GM06990 (cell line): ENCODE results near the gene AUP1.
"Not testable (repeated sequence)": the region's sequence is repeated elsewhere in the genome, so short reads cannot be mapped to it uniquely, and the experiment has no call there.

Experiments used
- DNase-seq: peaks from one replicate; pipeline ENCODE4 v3.0.0-alpha.2; 2011; ENCODE audit not compliant: insufficient read length; ENCODE audit errors: extremely low read depth
- H3K27me3 ChIP-seq: replicated peaks from 2 replicates; pipeline ENCODE4 v1.6.0; 2011; ENCODE audit warnings: low read length; ENCODE audit not compliant: control insufficient read depth, insufficient read depth
- H3K36me3 ChIP-seq: 2 replicates; pipeline ENCODE4 v1.5.1; 2011; ENCODE audit warnings: low read length; ENCODE audit not compliant: control insufficient read depth, insufficient read depth
- H3K4me3 ChIP-seq: replicated peaks from 2 replicates; pipeline ENCODE4 v1.5.1; 2011; ENCODE audit warnings: low read depth, mild to moderate bottlenecking, control low read depth, low read length
- CTCF ChIP-seq: IDR thresholded peaks from 2 replicates; pipeline ENCODE4 v1.5.1; 2011; ENCODE audit warnings: low read length, control low read depth, mild to moderate bottlenecking, inconsistent platforms; ENCODE audit not compliant: insufficient read depth, poor library complexity, severe bottlenecking

AUP1 gene

GRCh38 chr2:74567881-74568280 lies 38.4 kb upstream of the AUP1 start:
- Histone ChIP-seq H3K27me3 (no peaks in the 10 kb centered on the region), H3K36me3 (no peaks in the 10 kb centered on the region), H3K4me3 (no peak overlapping the region)
- TF ChIP-seq CTCF: no peak
- no peak for DNase-seq

- DNase-seq: no peak
- Histone ChIP-seq H3K36me3 (no peaks in the 10 kb centered on the region), H3K4me3 (no peak overlapping the region), H3K27me3 (no peaks in the 10 kb centered on the region)
- TF ChIP-seq CTCF: no peak
Observed at GRCh38 chr2:74566754-74567085, 37.2 kb upstream of the AUP1 start.

- no peaks in the 10 kb centered on the region for H3K36me3 ChIP-seq
- no peak overlapping the region for H3K4me3 ChIP-seq
- H3K27me3 ChIP-seq: no peaks in the 10 kb centered on the region
- TF ChIP-seq CTCF: no peak
- DNase-seq: no peak
Observed at GRCh38 chr2:74566076-74566753, 36.7 kb upstream of the AUP1 start.

- no peak for DNase-seq
- Histone ChIP-seq H3K27me3 (no peaks in the 10 kb centered on the region), H3K36me3 (no peaks in the 10 kb centered on the region), H3K4me3 (no peak overlapping the region)
- no peak for TF ChIP-seq CTCF
Observed at GRCh38 chr2:74564222-74564621, 34.7 kb upstream of the AUP1 start.

GRCh38 chr2:74562126-74562775 lies 32.7 kb upstream of the AUP1 start:
- Histone ChIP-seq H3K36me3 (peaks cover 4% of the 10 kb centered on the region), H3K27me3 (no peaks in the 10 kb centered on the region), H3K4me3 (no peak overlapping the region)
- no peak for DNase-seq
- no peak for TF ChIP-seq CTCF

GRCh38 chr2:74561022-74561421 lies 31.5 kb upstream of the AUP1 start:
- H3K27me3 ChIP-seq, H3K4me3 ChIP-seq, DNase-seq: not testable (repeated sequence)
- peaks cover 14% of the 10 kb centered on the region for H3K36me3 ChIP-seq
